ENCODE data around the gene CDC37. TPM values are rescaled to one million over a fixed set of nuclear protein-coding genes. Genes with fewer than 3 reads are reported as not detected.
"Not testable (repeated sequence)": the region's sequence is repeated elsewhere in the genome, so short reads cannot be mapped to it uniquely, and the experiment has no call there.

CDC37 gene
- total RNA-seq, 1 donor from 2014 or later, result 154 TPM

DNA sequence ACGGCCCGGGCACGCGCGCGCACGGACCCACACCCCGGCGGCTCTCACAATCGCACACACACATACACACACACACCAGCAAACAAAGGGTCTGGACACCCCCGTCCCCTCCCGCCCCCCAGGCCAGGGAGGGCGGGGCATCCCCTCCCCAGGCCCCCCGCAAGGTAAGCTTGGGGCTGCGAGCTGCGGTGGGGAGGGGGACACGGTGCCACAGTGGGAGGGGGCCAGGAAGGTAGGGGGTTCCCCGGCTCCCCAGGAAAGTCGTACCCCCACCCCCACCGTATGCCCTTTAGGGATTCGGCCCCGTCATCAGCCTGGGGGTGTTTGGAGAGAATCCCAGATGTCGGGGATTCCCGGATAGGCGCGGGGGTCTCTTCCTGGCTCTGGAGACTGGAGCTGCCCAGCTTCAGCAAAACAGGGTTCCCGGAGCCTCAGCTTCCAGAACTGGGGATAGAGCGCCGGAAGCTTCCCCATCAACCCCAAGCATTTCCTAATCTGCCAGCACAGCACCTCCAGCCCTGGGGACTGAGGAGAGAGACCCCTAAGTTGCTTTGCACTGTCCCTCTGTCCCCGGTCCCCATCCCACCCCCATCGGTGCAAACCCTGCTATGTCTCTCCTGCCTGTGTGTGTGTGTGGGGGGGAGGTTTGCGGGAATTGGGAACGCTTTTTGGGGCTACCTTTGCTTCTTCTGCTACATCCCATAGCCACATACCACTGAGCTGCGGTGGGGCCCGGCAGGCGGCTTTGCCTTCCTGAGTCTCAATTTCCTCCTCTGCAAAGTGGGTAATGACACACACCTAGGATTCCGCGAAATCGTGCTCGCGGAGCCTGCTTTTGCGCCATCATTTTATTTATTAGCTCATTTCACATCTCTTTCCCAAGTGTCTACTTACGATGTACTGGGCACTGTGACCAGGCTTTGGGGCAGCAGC is 1.8 kb upstream of the CDC37 start:
- no peak for ATAC-seq
- Histone ChIP-seq H3K27me3 (ENCODE audit: low read depth) (peaks cover 17% of the 10 kb centered on the region), H3K27ac (no peak overlapping the region), H3K4me3 (peak overlapping the region; percentile 94), H3K36me3 (no peaks in the 10 kb centered on the region), H3K9me3 (no peaks in the 10 kb centered on the region), H3K4me1 (peaks cover 76% of the 10 kb centered on the region)
- DNase-seq, result no peak
- intact Hi-C loops (cut with DNase I), result no loop called here
- TF ChIP-seq, protein P1, sequence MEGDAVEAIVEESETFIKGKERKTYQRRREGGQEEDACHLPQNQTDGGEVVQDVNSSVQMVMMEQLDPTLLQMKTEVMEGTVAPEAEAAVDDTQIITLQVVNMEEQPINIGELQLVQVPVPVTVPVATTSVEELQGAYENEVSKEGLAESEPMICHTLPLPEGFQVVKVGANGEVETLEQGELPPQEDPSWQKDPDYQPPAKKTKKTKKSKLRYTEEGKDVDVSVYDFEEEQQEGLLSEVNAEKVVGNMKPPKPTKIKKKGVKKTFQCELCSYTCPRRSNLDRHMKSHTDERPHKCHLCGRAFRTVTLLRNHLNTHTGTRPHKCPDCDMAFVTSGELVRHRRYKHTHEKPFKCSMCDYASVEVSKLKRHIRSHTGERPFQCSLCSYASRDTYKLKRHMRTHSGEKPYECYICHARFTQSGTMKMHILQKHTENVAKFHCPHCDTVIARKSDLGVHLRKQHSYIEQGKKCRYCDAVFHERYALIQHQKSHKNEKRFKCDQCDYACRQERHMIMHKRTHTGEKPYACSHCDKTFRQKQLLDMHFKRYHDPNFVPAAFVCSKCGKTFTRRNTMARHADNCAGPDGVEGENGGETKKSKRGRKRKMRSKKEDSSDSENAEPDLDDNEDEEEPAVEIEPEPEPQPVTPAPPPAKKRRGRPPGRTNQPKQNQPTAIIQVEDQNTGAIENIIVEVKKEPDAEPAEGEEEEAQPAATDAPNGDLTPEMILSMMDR (IDR thresholded peaks at IDR 0.05), result no peak

GRCh38 chr19:10402441-10403038 is 802 bp downstream of the CDC37 start:
- no peak for ATAC-seq
- peak overlapping the region; percentile 84 for H3K27ac ChIP-seq
- H3K27me3 ChIP-seq (ENCODE audit: low read depth), result peaks cover 4% of the 10 kb centered on the region
- intact Hi-C loops (cut with DNase I), result no loop called here
- no peaks in the 10 kb centered on the region for H3K9me3 ChIP-seq
- TF ChIP-seq, protein P1 (IDR thresholded peaks at IDR 0.05), result no peak
- H3K4me1 ChIP-seq, result peaks cover 65% of the 10 kb centered on the region
- H3K36me3 ChIP-seq, result peaks cover 18% of the 10 kb centered on the region
- H3K4me3 ChIP-seq, result peak overlapping the region; percentile 94
- DNase-seq, result peak; percentile 68

GRCh38 chr19:10399878-10400277 is 3.5 kb downstream of the CDC37 start:
- Histone ChIP-seq H3K27ac (no peak overlapping the region), H3K36me3 (peaks cover 38% of the 10 kb centered on the region), H3K4me3 (no peak overlapping the region), H3K9me3 (no peaks in the 10 kb centered on the region), H3K4me1 (peaks cover 41% of the 10 kb centered on the region), H3K27me3 (ENCODE audit: low read depth) (peaks cover 1% of the 10 kb centered on the region)
- DNase-seq, result no peak
- ATAC-seq, result no peak
- intact Hi-C loops (cut with DNase I), result no loop called here
- TF ChIP-seq, protein P1 (IDR thresholded peaks at IDR 0.05), result no peak

DNA sequence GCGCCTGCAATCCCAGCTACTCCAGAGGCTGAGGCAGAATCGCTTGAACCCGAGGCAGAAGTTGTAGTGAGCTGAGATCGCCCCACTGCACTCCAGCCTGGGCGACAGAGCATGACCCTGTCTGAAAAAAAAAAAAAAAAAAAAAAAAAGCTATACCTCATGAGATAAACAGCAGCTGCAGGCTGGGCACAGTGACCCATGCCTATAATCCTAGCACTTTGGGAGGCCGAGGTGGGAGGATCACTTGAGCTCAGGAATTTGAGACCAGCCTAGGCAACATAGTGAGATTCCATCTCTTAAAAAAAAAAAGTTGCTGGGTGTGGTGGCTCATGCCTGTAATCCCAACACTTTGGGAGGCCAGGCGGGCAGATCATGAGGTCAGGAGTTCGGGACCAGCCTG is 4.0 kb downstream of the CDC37 start:
- ATAC-seq; H3K27ac ChIP-seq; DNase-seq; H3K9me3 ChIP-seq; intact Hi-C loops (cut with DNase I); H3K27me3 ChIP-seq (ENCODE audit: low read depth); H3K4me3 ChIP-seq: not testable (repeated sequence)
- peaks cover 36% of the 10 kb centered on the region for H3K4me1 ChIP-seq
- peaks cover 43% of the 10 kb centered on the region for H3K36me3 ChIP-seq

DNA sequence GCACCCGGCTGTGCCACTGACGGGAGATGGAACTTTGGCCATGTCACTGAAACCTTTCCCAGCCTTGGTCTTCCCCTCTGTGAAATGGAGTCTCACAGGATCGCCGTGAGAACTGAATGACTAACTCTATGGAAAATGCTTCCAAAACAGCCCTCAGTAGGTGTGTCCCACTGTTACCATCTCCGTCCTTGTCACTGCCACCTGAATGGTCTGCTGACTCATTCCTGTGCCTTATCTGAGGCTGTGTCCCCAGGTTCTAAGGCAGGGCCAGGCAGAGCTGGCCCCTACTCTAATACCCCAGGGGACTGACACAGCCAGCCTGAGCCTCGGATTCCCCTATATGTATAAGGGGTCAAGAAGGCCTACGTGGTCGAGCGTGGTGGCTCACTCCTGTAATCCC is 4.5 kb downstream of the CDC37 start:
- H3K27ac ChIP-seq, result no peak overlapping the region
- peaks cover 49% of the 10 kb centered on the region for H3K36me3 ChIP-seq
- intact Hi-C loops (cut with DNase I), result no loop called here
- H3K4me1 ChIP-seq, result peaks cover 33% of the 10 kb centered on the region
- DNase-seq (no peak), ATAC-seq (no peak)
- H3K27me3 ChIP-seq (ENCODE audit: low read depth), result no peaks in the 10 kb centered on the region
- no peaks in the 10 kb centered on the region for H3K9me3 ChIP-seq
- TF ChIP-seq, protein P1 (IDR thresholded peaks at IDR 0.05), result no peak
- H3K4me3 ChIP-seq, result no peak overlapping the region

GRCh38 chr19:10395917-10396316 is 7.4 kb downstream of the CDC37 start:
- Histone ChIP-seq H3K27ac (no peak overlapping the region), H3K27me3 (ENCODE audit: low read depth) (no peaks in the 10 kb centered on the region), H3K9me3 (no peaks in the 10 kb centered on the region), H3K4me3 (no peak overlapping the region), H3K4me1 (peaks cover 15% of the 10 kb centered on the region), H3K36me3 (peaks cover 78% of the 10 kb centered on the region)
- ATAC-seq (peak in 1 of 2 donors; percentile 3), DNase-seq (no peak)
- intact Hi-C loops (cut with DNase I), result no loop called here
- TF ChIP-seq, protein P1 (IDR thresholded peaks at IDR 0.05), result no peak

Measured in lower lobe of right lung (tissue), 2 donors.